ENCODE measurements around the gene ZNF598. TPM values are rescaled to one million over a fixed set of nuclear protein-coding genes. Genes with fewer than 3 reads are reported as not detected.
A peak's percentile ranks its signal among the peaks of the same experiment; 100 is the strongest.

ZNF598 gene
- total and polyA plus RNA-seq, 2 of the 13 experiments (the other 11 are each of a cell fraction or from before 2014, with no cell fraction given) = 13.5 to 14.2 TPM

DNA sequence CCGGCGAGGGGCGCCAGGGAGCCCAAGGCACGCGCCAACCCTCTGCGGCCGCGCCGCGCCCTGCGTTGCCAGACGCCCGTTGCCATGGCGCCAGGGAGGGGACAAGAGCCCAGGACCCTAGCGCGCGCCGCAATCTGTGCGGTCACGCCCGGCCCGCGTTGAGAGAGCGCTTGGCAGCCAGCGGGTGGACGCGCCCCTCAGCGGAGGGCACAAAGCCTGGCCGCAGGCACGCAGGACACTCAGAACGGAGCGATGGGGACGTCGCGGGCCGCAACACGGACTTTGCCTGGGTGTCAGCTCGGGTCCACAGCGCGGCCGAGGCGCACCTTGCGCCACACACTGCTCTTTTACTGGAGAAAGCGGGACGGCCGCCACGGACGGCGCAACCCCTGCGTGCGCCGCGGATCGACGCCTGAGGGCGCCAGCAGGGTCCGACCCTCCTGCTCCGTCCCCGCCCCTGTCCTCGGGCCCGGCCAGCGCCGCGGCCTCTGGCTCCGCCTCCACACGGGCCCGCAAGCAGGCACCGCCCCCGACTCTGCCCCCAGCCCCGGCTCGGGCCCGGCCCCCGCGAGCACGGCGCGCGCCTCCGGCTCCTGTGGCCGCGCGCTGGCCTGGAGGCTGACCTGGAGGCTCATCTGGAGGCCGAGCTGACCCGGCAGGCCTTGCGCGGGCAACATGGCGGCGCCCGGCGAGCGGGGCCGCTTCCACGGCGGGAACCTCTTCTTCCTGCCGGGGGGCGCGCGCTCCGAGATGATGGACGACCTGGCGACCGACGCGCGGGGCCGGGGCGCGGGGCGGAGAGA, 25.9 kb downstream of the ZNF598 start, which contains the start of gene GFER (continued):
- no peak for TF ChIP-seq ZNF75D (CRISPR knock-in tag; IDR thresholded peaks at IDR 0.05; ENCODE audit: borderline replicate concordance)
- TF ChIP-seq, protein P1, sequence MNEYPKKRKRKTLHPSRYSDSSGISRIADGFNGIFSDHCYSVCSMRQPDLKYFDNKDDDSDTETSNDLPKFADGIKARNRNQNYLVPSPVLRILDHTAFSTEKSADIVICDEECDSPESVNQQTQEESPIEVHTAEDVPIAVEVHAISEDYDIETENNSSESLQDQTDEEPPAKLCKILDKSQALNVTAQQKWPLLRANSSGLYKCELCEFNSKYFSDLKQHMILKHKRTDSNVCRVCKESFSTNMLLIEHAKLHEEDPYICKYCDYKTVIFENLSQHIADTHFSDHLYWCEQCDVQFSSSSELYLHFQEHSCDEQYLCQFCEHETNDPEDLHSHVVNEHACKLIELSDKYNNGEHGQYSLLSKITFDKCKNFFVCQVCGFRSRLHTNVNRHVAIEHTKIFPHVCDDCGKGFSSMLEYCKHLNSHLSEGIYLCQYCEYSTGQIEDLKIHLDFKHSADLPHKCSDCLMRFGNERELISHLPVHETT (CRISPR knock-in tag; conservative IDR thresholded peaks at IDR 0.05) = 0 out of 2 replicates have a peak, but pooled peaks have one; percentile 75
- no peak for TF ChIP-seq ZFP82 (CRISPR knock-in tag; IDR thresholded peaks at IDR 0.05; ENCODE audit: borderline replicate concordance)
- peak; percentile 25; the same call in 1 of the 2 replicates for TF ChIP-seq POGZ (CRISPR knock-in tag; IDR thresholded peaks at IDR 0.05)
- TF ChIP-seq, protein P2, sequence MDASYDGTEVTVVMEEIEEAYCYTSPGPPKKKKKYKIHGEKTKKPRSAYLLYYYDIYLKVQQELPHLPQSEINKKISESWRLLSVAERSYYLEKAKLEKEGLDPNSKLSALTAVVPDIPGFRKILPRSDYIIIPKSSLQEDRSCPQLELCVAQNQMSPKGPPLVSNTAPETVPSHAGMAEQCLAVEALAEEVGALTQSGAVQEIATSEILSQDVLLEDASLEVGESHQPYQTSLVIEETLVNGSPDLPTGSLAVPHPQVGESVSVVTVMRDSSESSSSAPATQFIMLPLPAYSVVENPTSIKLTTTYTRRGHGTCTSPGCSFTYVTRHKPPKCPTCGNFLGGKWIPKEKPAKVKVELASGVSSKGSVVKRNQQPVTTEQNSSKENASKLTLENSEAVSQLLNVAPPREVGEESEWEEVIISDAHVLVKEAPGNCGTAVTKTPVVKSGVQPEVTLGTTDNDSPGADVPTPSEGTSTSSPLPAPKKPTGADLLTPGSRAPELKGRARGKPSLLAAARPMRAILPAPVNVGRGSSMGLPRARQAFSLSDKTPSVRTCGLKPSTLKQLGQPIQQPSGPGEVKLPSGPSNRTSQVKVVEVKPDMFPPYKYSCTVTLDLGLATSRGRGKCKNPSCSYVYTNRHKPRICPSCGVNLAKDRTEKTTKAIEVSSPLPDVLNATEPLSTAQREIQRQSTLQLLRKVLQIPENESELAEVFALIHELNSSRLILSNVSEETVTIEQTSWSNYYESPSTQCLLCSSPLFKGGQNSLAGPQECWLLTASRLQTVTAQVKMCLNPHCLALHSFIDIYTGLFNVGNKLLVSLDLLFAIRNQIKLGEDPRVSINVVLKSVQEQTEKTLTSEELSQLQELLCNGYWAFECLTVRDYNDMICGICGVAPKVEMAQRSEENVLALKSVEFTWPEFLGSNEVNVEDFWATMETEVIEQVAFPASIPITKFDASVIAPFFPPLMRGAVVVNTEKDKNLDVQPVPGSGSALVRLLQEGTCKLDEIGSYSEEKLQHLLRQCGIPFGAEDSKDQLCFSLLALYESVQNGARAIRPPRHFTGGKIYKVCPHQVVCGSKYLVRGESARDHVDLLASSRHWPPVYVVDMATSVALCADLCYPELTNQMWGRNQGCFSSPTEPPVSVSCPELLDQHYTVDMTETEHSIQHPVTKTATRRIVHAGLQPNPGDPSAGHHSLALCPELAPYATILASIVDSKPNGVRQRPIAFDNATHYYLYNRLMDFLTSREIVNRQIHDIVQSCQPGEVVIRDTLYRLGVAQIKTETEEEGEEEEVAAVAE (CRISPR knock-in tag; IDR thresholded peaks at IDR 0.05; ENCODE audit: borderline replicate concordance) = no peak; the same call in 1 of the 2 replicates
- peak; percentile 91 for TF ChIP-seq RBM22 (optimal IDR thresholded peaks at IDR 0.05; ENCODE audit: low read length)
- 0 out of 2 replicates have a peak, but pooled peaks have one; percentile 12 for TF ChIP-seq ZNF3 (CRISPR knock-in tag; IDR thresholded peaks at IDR 0.05)
- TF ChIP-seq, protein P3, sequence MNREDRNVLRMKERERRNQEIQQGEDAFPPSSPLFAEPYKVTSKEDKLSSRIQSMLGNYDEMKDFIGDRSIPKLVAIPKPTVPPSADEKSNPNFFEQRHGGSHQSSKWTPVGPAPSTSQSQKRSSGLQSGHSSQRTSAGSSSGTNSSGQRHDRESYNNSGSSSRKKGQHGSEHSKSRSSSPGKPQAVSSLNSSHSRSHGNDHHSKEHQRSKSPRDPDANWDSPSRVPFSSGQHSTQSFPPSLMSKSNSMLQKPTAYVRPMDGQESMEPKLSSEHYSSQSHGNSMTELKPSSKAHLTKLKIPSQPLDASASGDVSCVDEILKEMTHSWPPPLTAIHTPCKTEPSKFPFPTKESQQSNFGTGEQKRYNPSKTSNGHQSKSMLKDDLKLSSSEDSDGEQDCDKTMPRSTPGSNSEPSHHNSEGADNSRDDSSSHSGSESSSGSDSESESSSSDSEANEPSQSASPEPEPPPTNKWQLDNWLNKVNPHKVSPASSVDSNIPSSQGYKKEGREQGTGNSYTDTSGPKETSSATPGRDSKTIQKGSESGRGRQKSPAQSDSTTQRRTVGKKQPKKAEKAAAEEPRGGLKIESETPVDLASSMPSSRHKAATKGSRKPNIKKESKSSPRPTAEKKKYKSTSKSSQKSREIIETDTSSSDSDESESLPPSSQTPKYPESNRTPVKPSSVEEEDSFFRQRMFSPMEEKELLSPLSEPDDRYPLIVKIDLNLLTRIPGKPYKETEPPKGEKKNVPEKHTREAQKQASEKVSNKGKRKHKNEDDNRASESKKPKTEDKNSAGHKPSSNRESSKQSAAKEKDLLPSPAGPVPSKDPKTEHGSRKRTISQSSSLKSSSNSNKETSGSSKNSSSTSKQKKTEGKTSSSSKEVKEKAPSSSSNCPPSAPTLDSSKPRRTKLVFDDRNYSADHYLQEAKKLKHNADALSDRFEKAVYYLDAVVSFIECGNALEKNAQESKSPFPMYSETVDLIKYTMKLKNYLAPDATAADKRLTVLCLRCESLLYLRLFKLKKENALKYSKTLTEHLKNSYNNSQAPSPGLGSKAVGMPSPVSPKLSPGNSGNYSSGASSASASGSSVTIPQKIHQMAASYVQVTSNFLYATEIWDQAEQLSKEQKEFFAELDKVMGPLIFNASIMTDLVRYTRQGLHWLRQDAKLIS (CRISPR knock-in tag; IDR thresholded peaks at IDR 0.05) = no peak
- peak; percentile 88 for TF ChIP-seq SP4 (CRISPR knock-in tag; IDR thresholded peaks at IDR 0.05)
- TF ChIP-seq ARNT (IDR thresholded peaks at IDR 0.05) = no peak
- peak; percentile 90 for TF ChIP-seq ZNF143 (CRISPR knock-in tag; IDR thresholded peaks at IDR 0.05)
- TF ChIP-seq BRD4 (CRISPR knock-in tag; IDR thresholded peaks at IDR 0.05) = no peak; the same call in 1 of the 2 replicates
- TF ChIP-seq NR2F2 (IDR thresholded peaks at IDR 0.05; ENCODE audit: borderline replicate concordance, low read depth) = peak; percentile 97
- TF ChIP-seq, protein P4, sequence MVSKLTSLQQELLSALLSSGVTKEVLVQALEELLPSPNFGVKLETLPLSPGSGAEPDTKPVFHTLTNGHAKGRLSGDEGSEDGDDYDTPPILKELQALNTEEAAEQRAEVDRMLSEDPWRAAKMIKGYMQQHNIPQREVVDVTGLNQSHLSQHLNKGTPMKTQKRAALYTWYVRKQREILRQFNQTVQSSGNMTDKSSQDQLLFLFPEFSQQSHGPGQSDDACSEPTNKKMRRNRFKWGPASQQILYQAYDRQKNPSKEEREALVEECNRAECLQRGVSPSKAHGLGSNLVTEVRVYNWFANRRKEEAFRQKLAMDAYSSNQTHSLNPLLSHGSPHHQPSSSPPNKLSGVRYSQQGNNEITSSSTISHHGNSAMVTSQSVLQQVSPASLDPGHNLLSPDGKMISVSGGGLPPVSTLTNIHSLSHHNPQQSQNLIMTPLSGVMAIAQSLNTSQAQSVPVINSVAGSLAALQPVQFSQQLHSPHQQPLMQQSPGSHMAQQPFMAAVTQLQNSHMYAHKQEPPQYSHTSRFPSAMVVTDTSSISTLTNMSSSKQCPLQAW (CRISPR knock-in tag; IDR thresholded peaks at IDR 0.05) = peak; percentile 43; the same call in 1 of the 2 replicates
- no peak for TF ChIP-seq ZNF207 (IDR thresholded peaks at IDR 0.05; ENCODE audit: borderline replicate concordance)
- TF ChIP-seq, protein P5, sequence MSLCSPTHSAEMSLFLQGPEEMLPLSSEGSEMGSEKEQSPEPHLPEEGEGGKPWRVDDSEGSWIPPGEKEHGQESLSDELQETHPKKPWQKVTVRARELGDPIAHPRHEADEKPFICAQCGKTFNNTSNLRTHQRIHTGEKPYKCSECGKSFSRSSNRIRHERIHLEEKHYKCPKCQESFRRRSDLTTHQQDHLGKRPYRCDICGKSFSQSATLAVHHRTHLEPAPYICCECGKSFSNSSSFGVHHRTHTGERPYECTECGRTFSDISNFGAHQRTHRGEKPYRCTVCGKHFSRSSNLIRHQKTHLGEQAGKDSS (CRISPR knock-in tag; IDR thresholded peaks at IDR 0.05; ENCODE audit: borderline replicate concordance, low read depth) = no peak; the same call in 1 of the 2 replicates

Data from HepG2 (cell line).